DMS 273 treated with DMSO at 0.1 percent for 48 hours (cell line): ENCODE data around the gene KLC4.

Experiments used
- DNase-seq: peaks from one replicate; lab custom pipeline; 2025; lab: John Stamatoyannopoulos, UW

KLC4 gene

GRCh38 chr6:43059168-43060033, at the start of gene KLC4, which contains the start of gene MRPL2:
KLC4 (plus strand) TSS chr6:43059631; CDS start chr6:43061336, 1,705 bp downstream.
MRPL2 (minus strand) TSS chr6:43059434; CDS start chr6:43059381, 53 bp downstream.
- peak; percentile 97 for DNase-seq

GRCh38 chr6:43011207-43011606, 48.2 kb upstream of the KLC4 start:
- DNase-seq: no peak

- no peak for DNase-seq
Observed at GRCh38 chr6:43012364-43012763, 47.1 kb upstream of the KLC4 start.

- DNase-seq: peak; percentile 12
Observed at GRCh38 chr6:43013097-43013842, 46.2 kb upstream of the KLC4 start.

GRCh38 chr6:43013843-43014433, 45.5 kb upstream of the KLC4 start, which contains the start of the genes KLHDC3 and MEA1:
KLHDC3 (plus strand) TSS chr6:43014249; CDS start chr6:43017193, 2,944 bp downstream.
MEA1 (minus strand) TSS chr6:43013946; CDS start chr6:43013813, 133 bp downstream.
- DNase-seq: peak; percentile 99

- DNase-seq: no peak
Observed at GRCh38 chr6:43014434-43014909, 45.0 kb upstream of the KLC4 start.

- no peak for DNase-seq
Observed at GRCh38 chr6:43016176-43016942, 43.1 kb upstream of the KLC4 start.

GRCh38 chr6:43016943-43017334, 42.5 kb upstream of the KLC4 start:
- DNase-seq: no peak

GRCh38 chr6:43019152-43019551, 40.3 kb upstream of the KLC4 start:
- DNase-seq: no peak

- DNase-seq: no peak
Observed at GRCh38 chr6:43020052-43020705, 39.3 kb upstream of the KLC4 start.

- DNase-seq: no peak
Observed at GRCh38 chr6:43020847-43021246, 38.6 kb upstream of the KLC4 start.

- DNase-seq: peak; percentile 46
Observed at GRCh38 chr6:43021270-43022047, 38.0 kb upstream of the KLC4 start, which contains the start of gene RRP36. RRP36 (plus strand) TSS chr6:43021623; CDS start chr6:43021655, 32 bp downstream.

- DNase-seq: no peak
Observed at GRCh38 chr6:43024436-43024835, 35.0 kb upstream of the KLC4 start.

- no peak for DNase-seq
Observed at GRCh38 chr6:43026365-43026764, 33.1 kb upstream of the KLC4 start.

GRCh38 chr6:43029120-43029519, 30.3 kb upstream of the KLC4 start:
- DNase-seq: no peak

GRCh38 chr6:43032326-43032725, 27.1 kb upstream of the KLC4 start:
- no peak for DNase-seq

GRCh38 chr6:43033496-43034189, 25.8 kb upstream of the KLC4 start:
- DNase-seq: no peak

- DNase-seq: no peak
Observed at GRCh38 chr6:43034190-43034525, 25.3 kb upstream of the KLC4 start.

GRCh38 chr6:43035495-43036194, 23.8 kb upstream of the KLC4 start:
- DNase-seq: no peak
